Skin of body (tissue), 2 donors: ENCODE results near the gene PACSIN1. TPM values are rescaled to one million over a fixed set of nuclear protein-coding genes. Genes with fewer than 3 reads are reported as not detected.
"Not testable (repeated sequence)": the region's sequence is repeated elsewhere in the genome, so short reads cannot be mapped to it uniquely, and the experiment has no call there.

Experiments used
- DNase-seq: peaks from one replicate; lab custom pipeline; 2025; lab: John Stamatoyannopoulos, UW
- total RNA-seq: library from RNA; depleted of rRNA; stranded (reverse); fragments of >200 nt; gene quantifications from one replicate; pipeline ENCODE4 v1.2.3, GENCODE V29; 2014

Gene PACSIN1
- total RNA-seq, 1 donor from 2014 or later = not detected

- no peak for DNase-seq
These were observed 19.0 kb downstream of the PACSIN1 start for GRCh38 chr6:34484899-34485298.

GRCh38 chr6:34485321-34486060 lies 19.6 kb downstream of the PACSIN1 start:
- no peak for DNase-seq

- DNase-seq = no peak
These were observed 20.3 kb downstream of the PACSIN1 start for GRCh38 chr6:34486106-34486740.

- DNase-seq = not testable (repeated sequence)
These were observed 21.0 kb downstream of the PACSIN1 start for GRCh38 chr6:34486886-34487285.

- no peak for DNase-seq
These were observed 21.7 kb downstream of the PACSIN1 start for GRCh38 chr6:34487536-34487935.

GRCh38 chr6:34489207-34489805 lies 23.4 kb downstream of the PACSIN1 start:
- DNase-seq = no peak

- DNase-seq = no peak
These were observed 24.7 kb downstream of the PACSIN1 start for GRCh38 chr6:34490390-34491090.

- DNase-seq = peak; percentile 17
These were observed 25.2 kb downstream of the PACSIN1 start for GRCh38 chr6:34491091-34491430.

GRCh38 chr6:34493344-34493743 lies 27.5 kb downstream of the PACSIN1 start:
- no peak for DNase-seq

GRCh38 chr6:34494973-34495372 lies 29.1 kb downstream of the PACSIN1 start:
- no peak for DNase-seq

- no peak for DNase-seq
These were observed 30.3 kb downstream of the PACSIN1 start for GRCh38 chr6:34496103-34496685.

- no peak for DNase-seq
These were observed 31.5 kb downstream of the PACSIN1 start for GRCh38 chr6:34497411-34497810.

- no peak for DNase-seq
These were observed 40.8 kb downstream of the PACSIN1 start for GRCh38 chr6:34506718-34507117.

GRCh38 chr6:34508425-34508824 lies 42.5 kb downstream of the PACSIN1 start:
- DNase-seq = no peak

GRCh38 chr6:34509782-34510181 lies 43.9 kb downstream of the PACSIN1 start:
- DNase-seq = no peak

- DNase-seq = no peak
These were observed 44.4 kb downstream of the PACSIN1 start for GRCh38 chr6:34510299-34510698.

GRCh38 chr6:34511214-34511914 lies 45.5 kb downstream of the PACSIN1 start:
- DNase-seq = no peak

GRCh38 chr6:34511915-34512737 lies 46.2 kb downstream of the PACSIN1 start:
- DNase-seq = no peak

GRCh38 chr6:34512738-34513115 lies 46.9 kb downstream of the PACSIN1 start:
- no peak for DNase-seq

GRCh38 chr6:34513646-34514045 lies 47.8 kb downstream of the PACSIN1 start:
- DNase-seq = no peak
